CD4-positive, alpha-beta T cell (primary cell): Measurements from ENCODE around the gene RASA3. TPM values are rescaled to one million over a fixed set of nuclear protein-coding genes. Genes with fewer than 3 reads are reported as not detected.
"Not testable (repeated sequence)": the region's sequence is repeated elsewhere in the genome, so short reads cannot be mapped to it uniquely, and the experiment has no call there.

Source experiments
- ATAC-seq: fragments of 200-7000 bp; cut with Tn5 transposase; one replicate; pipeline ENCODE4 v1.10.0; 2022; ENCODE audit warnings: mild to moderate bottlenecking; ENCODE audit not compliant: poor library complexity
- CTCF ChIA-PET: fragments of 350-600 bp; sonication (Branson Sonifier 250); formaldehyde crosslinking; loops from one replicate; lab custom pipeline; 2021; ENCODE audit warnings: antibody characterized with exemption, inconsistent platforms; lab: Charles Lee
- POLR2A ChIA-PET: fragments of 350-600 bp; sonication (Branson Sonifier 250); formaldehyde crosslinking; loops from one replicate; lab custom pipeline; 2021; ENCODE audit warnings: antibody characterized with exemption, inconsistent platforms; lab: Charles Lee
- DNase-seq, 14 experiments: peaks; one replicate each; pipeline ENCODE4 v3.0.0-alpha.2; 2013 to 2020; ENCODE audit warnings: mixed read lengths in 2 of 14
- H3K27ac ChIP-seq, 2 donors: one replicate each; pipeline versions ENCODE4 v1.5.1 to v1.7.0; 2013; ENCODE audit warnings: low read length in 2 of 2, low read depth in 1 of 2, mild to moderate bottlenecking in 1 of 2
- H3K27me3 ChIP-seq, 2 experiments: 1 replicate in 1 of 2; 2 replicates in 1 of 2; pipeline versions ENCODE4 v1.6.1 to v1.7.0; 2013; ENCODE audit warnings: low read length in 2 of 2, control low read depth in 1 of 2, mild to moderate bottlenecking in 1 of 2, moderate library complexity in 1 of 2; ENCODE audit not compliant: insufficient read depth in 2 of 2, control insufficient read depth in 1 of 2
- H3K36me3 ChIP-seq: one replicate; pipeline ENCODE4 v1.6.1; 2013; ENCODE audit warnings: low read length, control low read depth; ENCODE audit not compliant: insufficient read depth
- H3K4me1 ChIP-seq: one replicate; pipeline ENCODE4 v1.6.1; 2013; ENCODE audit warnings: low read length, control low read depth; ENCODE audit not compliant: insufficient read depth
- H3K4me3 ChIP-seq: one replicate; pipeline ENCODE4 v1.5.1; 2013; ENCODE audit warnings: mild to moderate bottlenecking, low read length, moderate library complexity
- H3K9me3 ChIP-seq, 2 experiments: 1 replicate in 1 of 2; 2 replicates in 1 of 2; pipeline versions ENCODE4 v1.6.1 to v1.7.0; 2013; ENCODE audit warnings: low read length in 2 of 2, mild to moderate bottlenecking in 2 of 2, control low read depth in 1 of 2, moderate library complexity in 1 of 2; ENCODE audit not compliant: control insufficient read depth in 1 of 2, insufficient read depth in 1 of 2
- H3K27ac Mint-ChIP-seq: one replicate; pipeline ENCODE4 v1.8.0; 2020; ENCODE audit warnings: mixed read lengths
- H3K27me3 Mint-ChIP-seq: one replicate; pipeline ENCODE4 v1.8.0; 2021; ENCODE audit warnings: mixed read lengths
- H3K36me3 Mint-ChIP-seq: one replicate; pipeline ENCODE4 v1.8.0; 2021; ENCODE audit warnings: low read depth, mixed read lengths
- H3K4me1 Mint-ChIP-seq: one replicate; pipeline ENCODE4 v1.8.0; 2021; ENCODE audit warnings: low read depth, mixed read lengths
- H3K4me3 Mint-ChIP-seq: one replicate; pipeline ENCODE4 v1.8.0; 2020; ENCODE audit warnings: mild to moderate bottlenecking, mixed read lengths
- H3K9me3 Mint-ChIP-seq: one replicate; pipeline ENCODE4 v1.8.0; 2020; ENCODE audit warnings: mixed read lengths
- intact Hi-C, 2 experiments: fragments of 100-400 bp; cut with DNase I in 1 of 2; cut with micrococcal nuclease in 1 of 2; formaldehyde crosslinking; loops; one replicate each; pipeline versions ENCODE4 v1.15.1 to v1.9.0; 2023 to 2025; cut with DNase I, micrococcal nuclease
- total RNA-seq, 174 experiments: library from RNA in 2 of 174; stranded (reverse) in 2 of 174; gene quantifications; one replicate each; pipeline ENCODE4 v1.2.3 and lab custom pipeline; 2021 to 2026
- TF ChIP-seq, protein P1 (sequence below): fragments of 200-600 bp; IDR thresholded peaks from one replicate; pipeline ENCODE4 v1.8.0; 2022; ENCODE audit warnings: antibody characterized with exemption, mild to moderate bottlenecking

RASA3 gene
- total RNA-seq, 2 experiments from 2014 or later = 181 to 184 TPM

DNA sequence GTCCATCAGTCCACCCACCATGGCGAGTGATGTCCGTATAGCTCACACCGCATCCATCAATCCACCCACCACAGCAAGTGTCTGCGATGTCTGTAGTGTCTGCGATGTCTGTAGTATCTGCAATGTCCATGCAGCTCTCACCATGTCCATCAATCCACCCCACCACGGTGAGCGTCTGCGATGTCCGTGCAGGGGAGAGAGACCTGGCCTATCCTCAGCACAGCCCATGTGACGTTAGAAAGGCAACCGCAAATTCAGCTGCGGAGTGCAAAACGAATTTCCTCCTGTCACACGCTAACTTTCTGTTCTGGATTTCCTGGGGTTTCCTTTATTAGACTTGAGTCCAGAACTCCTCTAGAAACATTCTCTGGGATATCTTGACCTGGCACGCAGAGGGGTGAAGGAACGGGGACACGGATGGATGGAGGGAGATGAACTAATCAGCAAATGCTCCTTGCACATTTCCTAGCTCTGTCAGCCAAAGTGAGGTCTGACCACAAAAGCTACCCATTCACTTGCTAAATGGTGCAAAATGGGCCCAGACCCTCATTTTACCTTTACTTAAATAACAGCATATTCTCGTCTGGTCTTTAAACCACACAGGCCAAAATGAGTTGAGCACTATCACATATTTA, 18.3 kb downstream of the RASA3 start:
- DNase-seq = peak in 3 of 14 experiments; percentile 0 to 29 (median 4)
- POLR2A ChIA-PET = interaction anchor here (0.7 to 6.5 kb wide), 9 partner anchors 10 to 129 kb away, joined by 3 to 65 read pairs (median 4); no protein-coding TSS in a partner anchor
- CTCF ChIA-PET = no interaction called here
- Mint-ChIP-seq H3K27ac (peak overlapping the region; percentile 95), H3K4me3 (peak overlapping the region; percentile 77), H3K9me3 (no peaks in the 10 kb centered on the region), H3K36me3 (peaks cover 87% of the 10 kb centered on the region), H3K4me1 (peaks cover 88% of the 10 kb centered on the region), H3K27me3 (no peaks in the 10 kb centered on the region)
- intact Hi-C loops = loop anchor here (5.0 kb wide), 3 partner anchors 33 to 67 kb away; no protein-coding TSS in a partner anchor
- no peak for ATAC-seq
- H3K27me3 ChIP-seq = no peaks in the 10 kb centered on the region
- no peak overlapping the region for H3K4me3 ChIP-seq
- peaks cover 55% of the 10 kb centered on the region for H3K36me3 ChIP-seq
- H3K9me3 ChIP-seq = no peaks in the 10 kb centered on the region
- peaks cover 84% of the 10 kb centered on the region for H3K4me1 ChIP-seq
- TF ChIP-seq, protein P1, sequence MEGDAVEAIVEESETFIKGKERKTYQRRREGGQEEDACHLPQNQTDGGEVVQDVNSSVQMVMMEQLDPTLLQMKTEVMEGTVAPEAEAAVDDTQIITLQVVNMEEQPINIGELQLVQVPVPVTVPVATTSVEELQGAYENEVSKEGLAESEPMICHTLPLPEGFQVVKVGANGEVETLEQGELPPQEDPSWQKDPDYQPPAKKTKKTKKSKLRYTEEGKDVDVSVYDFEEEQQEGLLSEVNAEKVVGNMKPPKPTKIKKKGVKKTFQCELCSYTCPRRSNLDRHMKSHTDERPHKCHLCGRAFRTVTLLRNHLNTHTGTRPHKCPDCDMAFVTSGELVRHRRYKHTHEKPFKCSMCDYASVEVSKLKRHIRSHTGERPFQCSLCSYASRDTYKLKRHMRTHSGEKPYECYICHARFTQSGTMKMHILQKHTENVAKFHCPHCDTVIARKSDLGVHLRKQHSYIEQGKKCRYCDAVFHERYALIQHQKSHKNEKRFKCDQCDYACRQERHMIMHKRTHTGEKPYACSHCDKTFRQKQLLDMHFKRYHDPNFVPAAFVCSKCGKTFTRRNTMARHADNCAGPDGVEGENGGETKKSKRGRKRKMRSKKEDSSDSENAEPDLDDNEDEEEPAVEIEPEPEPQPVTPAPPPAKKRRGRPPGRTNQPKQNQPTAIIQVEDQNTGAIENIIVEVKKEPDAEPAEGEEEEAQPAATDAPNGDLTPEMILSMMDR = no peak
- peak overlapping the region; percentile 3 to 11 for H3K27ac ChIP-seq

DNA sequence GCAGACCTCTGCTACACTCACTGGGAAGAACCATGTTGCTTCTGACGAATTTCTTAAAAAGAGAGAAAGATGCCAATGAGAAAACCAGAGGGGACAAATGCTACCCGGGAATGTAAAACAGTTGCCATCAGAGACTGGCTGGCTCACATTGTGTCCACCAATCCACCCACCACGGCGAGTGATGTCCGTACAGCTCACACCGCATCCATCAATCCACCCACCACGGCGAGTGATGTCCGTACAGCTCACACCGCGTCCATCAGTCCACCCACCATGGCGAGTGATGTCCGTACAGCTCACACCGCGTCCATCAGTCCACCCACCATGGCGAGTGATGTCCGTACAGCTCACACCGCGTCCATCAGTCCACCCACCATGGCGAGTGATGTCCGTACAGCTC, 19.0 kb downstream of the RASA3 start:
- H3K27ac ChIP-seq = peak overlapping the region in 1 of 2 donors; percentile 60
- CTCF ChIA-PET, H3K27me3 ChIP-seq, H3K9me3 ChIP-seq, ATAC-seq, H3K4me3 ChIP-seq, H3K27me3 Mint-ChIP-seq, H3K9me3 Mint-ChIP-seq: not testable (repeated sequence)
- POLR2A ChIA-PET = interaction anchor here (0.7 to 6.5 kb wide), 4 partner anchors 11 to 46 kb away, joined by 3 to 65 read pairs (median 36); no protein-coding TSS in a partner anchor
- H3K4me3 Mint-ChIP-seq = peak overlapping the region; percentile 63
- H3K36me3 ChIP-seq = peaks cover 62% of the 10 kb centered on the region
- peak overlapping the region; percentile 91 for H3K27ac Mint-ChIP-seq
- H3K36me3 Mint-ChIP-seq = peaks cover 84% of the 10 kb centered on the region
- H3K4me1 Mint-ChIP-seq = peaks cover 88% of the 10 kb centered on the region
- peak in 1 of 14 experiments; percentile 2 for DNase-seq
- intact Hi-C loops = loop anchor here (5.0 kb wide), 3 partner anchors 34 to 66 kb away; no protein-coding TSS in a partner anchor
- H3K4me1 ChIP-seq = peaks cover 84% of the 10 kb centered on the region

DNA sequence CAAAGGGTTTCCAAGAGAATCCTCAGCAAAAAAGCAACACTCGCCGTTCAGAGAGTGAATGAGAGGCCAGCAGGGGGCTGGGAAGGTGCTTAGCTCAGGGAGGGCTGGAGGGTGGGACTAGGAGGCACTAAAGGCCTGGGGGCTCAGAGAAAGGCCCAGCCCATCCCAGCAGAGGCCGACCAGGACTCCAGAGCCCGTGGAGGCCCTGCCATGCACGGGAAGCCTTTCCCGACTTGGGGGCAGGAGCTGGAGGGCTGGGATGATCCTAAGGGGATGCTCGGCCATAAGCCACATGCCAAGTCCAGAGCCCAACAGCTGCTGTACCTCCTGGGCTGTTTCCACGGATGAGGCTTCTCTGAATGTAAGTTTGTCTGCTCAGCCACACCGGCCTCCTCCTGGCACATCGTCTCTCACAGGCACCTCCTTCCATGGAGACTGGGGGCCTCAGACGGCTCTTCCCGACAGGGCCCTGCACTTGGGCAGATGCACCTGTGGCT, 19.5 kb downstream of the RASA3 start:
- intact Hi-C loops = loop anchor here (5.0 kb wide), 3 partner anchors 34 to 66 kb away; no protein-coding TSS in a partner anchor
- peaks cover 64% of the 10 kb centered on the region for H3K36me3 ChIP-seq
- H3K4me3 Mint-ChIP-seq = peak overlapping the region; percentile 63

More for the DNA sequence above, 19.5 kb downstream of the RASA3 start:
- ChIA-PET CTCF (no interaction called here), POLR2A (interaction anchor here (0.6 to 6.5 kb wide), 5 partner anchors 11 to 119 kb away, joined by 3 to 65 read pairs (median 33); no protein-coding TSS in a partner anchor)
- H3K27me3 Mint-ChIP-seq = no peaks in the 10 kb centered on the region
- ATAC-seq (no peak), DNase-seq (peak in 3 of 14 experiments; percentile 1 to 28 (median 2))
- Histone ChIP-seq H3K4me3 (no peak overlapping the region), H3K27me3 (no peaks in the 10 kb centered on the region), H3K27ac (peak overlapping the region; percentile 34 to 60), H3K9me3 (no peaks in the 10 kb centered on the region), H3K4me1 (peaks cover 84% of the 10 kb centered on the region)
- TF ChIP-seq, protein P1 = no peak
- H3K36me3 Mint-ChIP-seq = peaks cover 84% of the 10 kb centered on the region
- H3K4me1 Mint-ChIP-seq = peaks cover 88% of the 10 kb centered on the region
- peak overlapping the region; percentile 91 for H3K27ac Mint-ChIP-seq
- H3K9me3 Mint-ChIP-seq = no peaks in the 10 kb centered on the region
